Ovary (tissue), 9 donors: ENCODE results near the gene SOD1. TPM values are rescaled to one million over a fixed set of nuclear protein-coding genes. Genes with fewer than 3 reads are reported as not detected.

Source experiments
- DNase-seq, 5 donors: peaks; one replicate each; pipeline ENCODE4 v3.0.0-alpha.2; 2019 to 2020
- H3K27ac ChIP-seq, 2 donors: fragments of 200-600 bp; one replicate each; pipeline versions ENCODE4 v1.5.1 to v1.8.0; 2019 to 2022
- H3K27me3 ChIP-seq: fragments of 200-600 bp; one replicate; pipeline ENCODE4 v1.8.0; 2022
- H3K36me3 ChIP-seq: fragments of 200-600 bp; sonication (generic); one replicate; pipeline ENCODE4 v1.5.1; 2019
- H3K4me1 ChIP-seq: one replicate; pipeline ENCODE4 v1.8.1; 2013; ENCODE audit warnings: mild to moderate bottlenecking, moderate library complexity; ENCODE audit not compliant: insufficient read depth
- H3K4me3 ChIP-seq: fragments of 200-600 bp; sonication (generic); one replicate; pipeline ENCODE4 v1.5.1; 2017
- H3K9me3 ChIP-seq, 2 donors: fragments of 200-600 bp in 1 of 2; sonication (generic) in 1 of 2; one replicate each; pipeline versions ENCODE4 v1.5.1 to v1.8.1; 2013 to 2019; ENCODE audit warnings: mild to moderate bottlenecking in 1 of 2, moderate library complexity in 1 of 2
- EP300 ChIP-seq: sonication (generic); formaldehyde crosslinking; IDR thresholded peaks from one replicate; pipeline ENCODE4 v1.6.1; 2017; ENCODE audit warnings: antibody characterized with exemption
- POLR2A ChIP-seq: fragments of 450-650 bp; IDR thresholded peaks from one replicate; pipeline ENCODE4 v1.6.1; 2017; ENCODE audit warnings: antibody characterized with exemption, mild to moderate bottlenecking, moderate library complexity
- WGBS, 3 donors: extraction: QIAGEN DNeasy Blood & Tissue Kit in 1 of 3; methylation state at CpG; one replicate each; pipeline versions ENCODE4 v1.1.5 to v1.1.7; 2013 to 2017; 5-methylcytosine and 5-hydroxymethylcytosine counted together
- intact Hi-C, 4 donors: fragments of 100-400 bp; cut with DNase I; formaldehyde crosslinking; loops; one replicate each; pipeline versions ENCODE4 v1.11.0 to v1.15.1; 2022 to 2023
- polyA plus RNA-seq, 2 donors: library from polyadenylated mRNA; stranded (reverse); fragments of 200-250 nt in 1 of 2; fragments of 350-450 nt in 1 of 2; fragmentation: Illumina TruSeq in 1 of 2; extraction: RNeasy Lipid Tissue Mini Kit (QIAGEN cat#74804) in 1 of 2; gene quantifications; one replicate each; pipeline ENCODE4 v1.2.3, GENCODE V29; 2013 to 2014
- total RNA-seq, 7 donors: library from RNA; depleted of rRNA in 2 of 7; stranded (reverse); fragments of >200 nt in 2 of 7; fragmentation: NEBNext Ultra II Directional in 3 of 7; extraction: Animal tissue kit (Norgen Biotek cat#: 25700) in 3 of 7; gene quantifications; one replicate each; pipeline versions ENCODE4 v1.1.0 to v1.2.4, GENCODE V29; 2016 to 2023
- TF ChIP-seq, protein P1 (sequence below), 3 donors: fragments of 450-650 bp in 2 of 3; fragments of 200-600 bp in 1 of 3; IDR thresholded peaks; one replicate each; pipeline versions ENCODE4 v1.5.1 to v1.8.0; 2016 to 2022; ENCODE audit warnings: antibody characterized with exemption in 3 of 3, mild to moderate bottlenecking in 1 of 3
- donor health status: DM: no; HTN: no; CAD: no; lungs with moderate emphysema.
- donor health status: DM: no; HTN: no; CAD: no.
- donor health status: Bipolar disorder and iron deficiency.
- donor health status: DM: yes; HTN: yes; CAD: no.
- donor health status: DM: no; HTN: no; CAD: no.
- donor health status: DM: yes; HTN: yes; CAD: no.

SOD1 gene
- total and polyA plus RNA-seq, 9 donors, result 175 to 451 (median 240) TPM

DNA sequence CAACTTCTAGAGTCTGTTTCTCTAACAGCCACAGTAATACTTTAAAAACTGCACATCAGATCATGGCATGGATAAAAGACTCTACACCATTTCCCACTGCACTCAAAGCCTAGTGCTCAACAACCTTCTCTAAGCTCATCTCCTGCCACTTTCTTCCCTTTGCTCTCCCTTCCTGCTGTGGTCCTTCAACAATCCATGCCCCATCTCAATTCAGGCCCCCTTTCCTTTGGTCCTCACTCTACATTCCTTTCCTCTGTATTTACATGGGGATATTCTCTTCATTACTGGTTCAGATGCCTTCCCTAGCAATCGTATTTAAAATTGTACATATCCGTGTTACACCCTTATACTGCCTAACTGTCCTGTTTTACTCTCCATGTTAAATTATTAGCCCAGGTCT lies 19.0 kb downstream of the SOD1 start:
- H3K4me1 ChIP-seq, result no peaks in the 10 kb centered on the region
- no peaks in the 10 kb centered on the region for H3K9me3 ChIP-seq
- H3K27me3 ChIP-seq, result no peaks in the 10 kb centered on the region
- TF ChIP-seq, protein P1, sequence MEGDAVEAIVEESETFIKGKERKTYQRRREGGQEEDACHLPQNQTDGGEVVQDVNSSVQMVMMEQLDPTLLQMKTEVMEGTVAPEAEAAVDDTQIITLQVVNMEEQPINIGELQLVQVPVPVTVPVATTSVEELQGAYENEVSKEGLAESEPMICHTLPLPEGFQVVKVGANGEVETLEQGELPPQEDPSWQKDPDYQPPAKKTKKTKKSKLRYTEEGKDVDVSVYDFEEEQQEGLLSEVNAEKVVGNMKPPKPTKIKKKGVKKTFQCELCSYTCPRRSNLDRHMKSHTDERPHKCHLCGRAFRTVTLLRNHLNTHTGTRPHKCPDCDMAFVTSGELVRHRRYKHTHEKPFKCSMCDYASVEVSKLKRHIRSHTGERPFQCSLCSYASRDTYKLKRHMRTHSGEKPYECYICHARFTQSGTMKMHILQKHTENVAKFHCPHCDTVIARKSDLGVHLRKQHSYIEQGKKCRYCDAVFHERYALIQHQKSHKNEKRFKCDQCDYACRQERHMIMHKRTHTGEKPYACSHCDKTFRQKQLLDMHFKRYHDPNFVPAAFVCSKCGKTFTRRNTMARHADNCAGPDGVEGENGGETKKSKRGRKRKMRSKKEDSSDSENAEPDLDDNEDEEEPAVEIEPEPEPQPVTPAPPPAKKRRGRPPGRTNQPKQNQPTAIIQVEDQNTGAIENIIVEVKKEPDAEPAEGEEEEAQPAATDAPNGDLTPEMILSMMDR (IDR thresholded peaks at IDR 0.05), result no peak
- TF ChIP-seq POLR2A (no peak), EP300 (no peak)
- no peak for DNase-seq
- intact Hi-C loops, result no loop called here
- no peak overlapping the region for H3K4me3 ChIP-seq
- H3K36me3 ChIP-seq, result no peaks in the 10 kb centered on the region
- H3K27ac ChIP-seq, result no peak overlapping the region
- WGBS, 3 donors, result 92 to 95% (median 94%) methylated on average over 2 of the region's 2 CpGs

DNA sequence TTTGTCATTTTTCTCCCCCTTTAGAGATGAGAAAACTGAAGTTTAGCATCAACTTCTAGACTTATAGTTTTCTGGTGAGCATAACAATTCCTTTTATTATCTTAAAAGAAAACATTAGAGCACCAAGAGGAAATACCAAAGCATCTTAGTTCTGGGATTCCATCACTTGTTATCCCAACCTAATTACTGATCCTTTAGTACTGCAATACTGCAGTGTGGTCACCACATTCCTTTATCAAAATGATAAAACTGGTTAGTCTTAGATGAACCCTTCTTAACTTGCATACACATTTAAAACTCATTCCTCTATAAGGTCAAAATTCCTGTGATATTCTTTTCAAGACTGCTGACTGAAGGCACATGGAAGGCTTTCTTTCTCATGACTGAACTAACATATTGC lies 23.1 kb downstream of the SOD1 start:
- DNase-seq, result no peak
- H3K9me3 ChIP-seq, result no peaks in the 10 kb centered on the region
- TF ChIP-seq EP300 (no peak), POLR2A (no peak)
- TF ChIP-seq, protein P1 (IDR thresholded peaks at IDR 0.05), result no peak
- intact Hi-C loops, result no loop called here
- H3K4me3 ChIP-seq, result no peak overlapping the region
- no peak overlapping the region for H3K27ac ChIP-seq
- no peaks in the 10 kb centered on the region for H3K36me3 ChIP-seq
- peaks cover 7% of the 10 kb centered on the region for H3K4me1 ChIP-seq
- no peaks in the 10 kb centered on the region for H3K27me3 ChIP-seq

DNA sequence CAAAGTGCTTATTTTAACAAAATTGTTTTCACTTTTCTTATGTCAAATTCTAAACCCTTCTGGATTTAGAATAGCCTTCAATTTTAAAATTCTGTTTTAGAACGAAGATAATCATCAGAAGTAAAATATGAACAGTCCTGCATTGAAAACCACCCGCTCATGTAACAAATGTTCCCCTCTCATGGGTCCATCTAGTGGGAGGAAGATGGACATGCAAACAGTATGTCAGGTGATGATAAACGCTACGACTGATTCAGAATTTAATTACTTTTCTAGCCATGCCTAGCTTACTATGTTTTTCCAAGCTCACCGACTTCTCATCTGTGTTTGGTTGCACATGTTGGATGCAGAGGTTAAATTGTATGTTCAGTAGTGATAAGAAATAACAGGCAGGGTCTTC lies 23.5 kb downstream of the SOD1 start:
- H3K4me1 ChIP-seq, result peaks cover 7% of the 10 kb centered on the region
- 79 to 82% (median 80%) methylated on average over 5 of the region's 5 CpGs for WGBS, 3 donors

DNA sequence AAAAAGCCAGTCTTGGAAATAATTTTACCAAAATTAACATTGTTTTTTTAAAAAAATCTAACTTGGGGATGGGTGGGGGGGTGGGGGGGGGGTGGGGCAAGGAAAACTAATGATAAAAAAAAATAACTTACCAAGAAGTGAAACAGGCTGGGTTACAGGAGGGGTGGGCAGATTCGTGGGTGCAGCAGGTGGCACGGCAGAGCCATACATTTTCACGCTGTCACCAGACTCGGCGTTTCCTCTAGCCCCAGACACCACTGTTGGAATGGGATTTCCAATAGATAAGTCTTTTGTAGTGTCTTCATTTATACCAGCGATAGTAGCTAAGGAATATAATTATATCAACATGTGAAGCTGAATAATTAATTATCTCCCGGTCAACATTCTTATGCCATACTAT lies 25.4 kb downstream of the SOD1 start:
- no peaks in the 10 kb centered on the region for H3K9me3 ChIP-seq
- no peaks in the 10 kb centered on the region for H3K27me3 ChIP-seq
- DNase-seq, result no peak
- WGBS, 3 donors, result 89 to 91% (median 91%) methylated on average over 7 of the region's 7 CpGs
- intact Hi-C loops, result no loop called here
- H3K27ac ChIP-seq, result no peak overlapping the region
- no peaks in the 10 kb centered on the region for H3K36me3 ChIP-seq
- peaks cover 7% of the 10 kb centered on the region for H3K4me1 ChIP-seq
- H3K4me3 ChIP-seq, result no peak overlapping the region
- TF ChIP-seq EP300 (no peak), POLR2A (no peak)
- TF ChIP-seq, protein P1 (IDR thresholded peaks at IDR 0.05), result no peak

More for the DNA sequence above, 23.5 kb downstream of the SOD1 start:
- intact Hi-C loops, result no loop called here
- no peaks in the 10 kb centered on the region for H3K36me3 ChIP-seq
- no peak for DNase-seq
- no peak overlapping the region for H3K4me3 ChIP-seq
- TF ChIP-seq, protein P1 (IDR thresholded peaks at IDR 0.05), result no peak
- TF ChIP-seq POLR2A (no peak), EP300 (no peak)
- no peak overlapping the region for H3K27ac ChIP-seq
- no peaks in the 10 kb centered on the region for H3K9me3 ChIP-seq
- no peaks in the 10 kb centered on the region for H3K27me3 ChIP-seq
